Prostate gland (tissue), 2 donors: ENCODE measurements around the gene FXR2. TPM values are rescaled to one million over a fixed set of nuclear protein-coding genes. Genes with fewer than 3 reads are reported as not detected.
A peak's percentile ranks its signal among the peaks of the same experiment; 100 is the strongest.
"Not testable (repeated sequence)": the region's sequence is repeated elsewhere in the genome, so short reads cannot be mapped to it uniquely, and the experiment has no call there.

ENCODE experiments used
- DNase-seq: peaks from one replicate; pipeline ENCODE4 v3.0.0-alpha.2; 2019; ENCODE audit warnings: low spot score
- H3K27ac ChIP-seq, 2 donors: fragments of 200-600 bp; sonication (generic); 2 replicates each; pipeline ENCODE4 v1.5.1; 2017 to 2019
- H3K27me3 ChIP-seq: fragments of 200-600 bp; sonication (generic); replicated peaks from 2 replicates; pipeline ENCODE4 v1.5.1; 2019; ENCODE audit not compliant: insufficient read depth
- H3K36me3 ChIP-seq, 2 donors: fragments of 200-600 bp; sonication (generic); 1 replicate in 1 of 2; 2 replicates in 1 of 2; pipeline versions ENCODE4 v1.5.1 to v1.8.1; 2017 to 2019
- H3K4me1 ChIP-seq: fragments of 200-600 bp; sonication (generic); replicated peaks from 2 replicates; pipeline ENCODE4 v1.5.1; 2019
- H3K4me3 ChIP-seq, 2 donors: fragments of 200-600 bp; sonication (generic); 2 replicates each; pipeline ENCODE4 v1.5.1; 2017 to 2019
- H3K9me3 ChIP-seq: fragments of 200-600 bp; sonication (generic); 2 replicates; pipeline ENCODE4 v1.5.1; 2017
- CTCF ChIP-seq, 4 experiments: fragments of 200-600 bp in 2 of 4; fragments of 450-650 bp in 2 of 4; sonication (generic) in 2 of 4; IDR thresholded peaks; 1 replicate in 3 of 4; 2 replicates in 1 of 4; pipeline ENCODE4 v1.5.1; 2016 to 2019; ENCODE audit warnings: antibody characterized with exemption in 4 of 4, mild to moderate bottlenecking in 2 of 4, moderate library complexity in 2 of 4
- POLR2A ChIP-seq: fragments of 450-650 bp; IDR thresholded peaks from one replicate; pipeline ENCODE4 v1.6.1; 2016; ENCODE audit warnings: antibody characterized with exemption, mild to moderate bottlenecking
- POLR2AphosphoS5 ChIP-seq: sonication (generic); formaldehyde crosslinking; IDR thresholded peaks from one replicate; pipeline ENCODE4 v1.6.1; 2017; ENCODE audit warnings: antibody characterized with exemption
- WGBS: methylation state at CpG from one replicate; pipeline ENCODE4 v1.1.5; 2018; 5-methylcytosine and 5-hydroxymethylcytosine counted together
- intact Hi-C: fragments of 100-400 bp; cut with DNase I; formaldehyde crosslinking; loops from one replicate; pipeline ENCODE4 v1.14.2; 2022
- total RNA-seq, 2 donors: library from RNA; depleted of rRNA; stranded (reverse); fragments of >200 nt; gene quantifications; one replicate each; pipeline ENCODE4 v1.1.0, GENCODE V29; 2016

Gene FXR2
- total RNA-seq, 2 donors from 2014 or later = 27.1 to 51.4 TPM

DNA sequence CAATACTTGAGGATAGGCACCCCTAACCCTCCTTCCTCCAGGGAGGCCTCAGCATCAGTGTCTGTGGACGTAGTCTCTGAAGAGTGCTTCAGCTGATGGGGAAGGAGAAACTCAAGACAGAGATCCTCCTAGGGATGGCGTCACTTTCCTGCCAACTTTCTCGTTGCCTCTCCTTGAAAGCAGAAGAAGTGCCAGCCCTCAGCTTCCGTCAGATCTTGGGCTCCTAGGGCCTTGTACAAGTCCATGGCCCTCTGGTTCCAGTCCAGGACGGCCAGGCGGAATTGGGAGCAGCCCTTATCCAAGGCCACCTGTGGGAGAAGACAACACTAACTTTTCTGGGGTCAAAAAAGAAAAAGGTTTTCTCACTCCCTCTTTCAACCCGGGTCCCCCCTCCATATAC, 11.6 kb upstream of the FXR2 start:
- Histone ChIP-seq H3K36me3 (no peaks in the 10 kb centered on the region), H3K27ac (peak overlapping the region in 1 of 2 donors; percentile 97), H3K27me3 (no peaks in the 10 kb centered on the region), H3K4me1 (no peaks in the 10 kb centered on the region), H3K4me3 (peak overlapping the region in 1 of 2 donors; percentile 87), H3K9me3 (no peaks in the 10 kb centered on the region)
- TF ChIP-seq POLR2A = no peak
- no peak for TF ChIP-seq POLR2AphosphoS5
- TF ChIP-seq CTCF (IDR thresholded peaks at IDR 0.05) = no peak
- no peak for DNase-seq
- WGBS = 84% methylated on average over 7 of the region's 7 CpGs
- intact Hi-C loops = loop anchor here (5.0 kb wide), 1 partner anchor 61 kb away; the partner anchor contains the start of genes TP53 and WRAP53

DNA sequence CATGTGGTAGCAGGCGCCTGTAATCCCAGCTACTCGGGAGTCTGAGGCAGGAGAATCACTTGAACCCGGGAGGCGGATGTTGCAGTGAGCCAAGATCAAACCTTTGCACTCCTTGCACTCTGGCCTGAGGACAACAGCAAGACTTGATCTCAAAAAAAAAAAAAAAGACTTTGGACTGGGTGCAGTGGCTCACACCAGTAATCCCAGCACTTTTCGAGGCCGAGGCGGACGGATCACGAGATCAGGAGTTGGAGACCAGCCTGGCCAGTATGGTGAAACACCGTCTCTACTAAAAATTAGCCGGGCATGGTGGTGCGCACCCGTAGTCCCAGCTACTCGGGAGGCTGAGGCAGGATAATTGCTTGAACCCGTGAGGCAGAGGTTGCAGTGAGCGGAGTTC, 11.1 kb upstream of the FXR2 start:
- not testable (repeated sequence) for H3K27ac ChIP-seq, H3K4me3 ChIP-seq, H3K36me3 ChIP-seq, H3K9me3 ChIP-seq, DNase-seq, H3K4me1 ChIP-seq, H3K27me3 ChIP-seq
- intact Hi-C loops = loop anchor here (5.0 kb wide), 1 partner anchor 62 kb away; the partner anchor contains the start of genes TP53 and WRAP53
- whole genome bisulfite sequencing = 97% methylated on average over 16 of the region's 16 CpGs

DNA sequence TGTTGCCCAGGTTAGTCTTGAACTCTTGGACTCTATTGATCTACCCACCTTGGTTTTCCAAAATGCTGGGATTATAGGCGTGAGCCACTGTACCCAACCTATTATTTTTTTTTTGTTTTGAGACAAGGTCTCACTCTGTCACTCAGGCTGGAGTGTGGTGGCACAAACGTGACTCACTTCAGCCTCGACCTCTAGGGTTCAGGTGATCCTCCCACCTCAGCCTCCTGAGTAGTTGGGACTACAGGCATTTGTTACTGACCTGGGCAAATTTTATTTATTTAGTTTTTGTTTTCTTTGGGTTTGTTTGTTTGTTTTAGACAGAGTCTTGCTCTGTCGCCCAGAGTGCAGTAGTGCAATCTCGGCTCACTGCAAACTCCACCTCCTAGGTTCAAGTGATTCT, 9.0 kb upstream of the FXR2 start:
- intact Hi-C loops = no loop called here
- WGBS = 87% methylated on average over 5 of the region's 5 CpGs
- no peak for TF ChIP-seq POLR2A
- no peak for TF ChIP-seq CTCF (IDR thresholded peaks at IDR 0.05)
- TF ChIP-seq POLR2AphosphoS5 = no peak
- Histone ChIP-seq H3K27me3 (no peaks in the 10 kb centered on the region), H3K4me1 (no peaks in the 10 kb centered on the region), H3K4me3 (no peak overlapping the region), H3K9me3 (no peaks in the 10 kb centered on the region), H3K36me3 (no peaks in the 10 kb centered on the region), H3K27ac (no peak overlapping the region)
- DNase-seq = no peak

DNA sequence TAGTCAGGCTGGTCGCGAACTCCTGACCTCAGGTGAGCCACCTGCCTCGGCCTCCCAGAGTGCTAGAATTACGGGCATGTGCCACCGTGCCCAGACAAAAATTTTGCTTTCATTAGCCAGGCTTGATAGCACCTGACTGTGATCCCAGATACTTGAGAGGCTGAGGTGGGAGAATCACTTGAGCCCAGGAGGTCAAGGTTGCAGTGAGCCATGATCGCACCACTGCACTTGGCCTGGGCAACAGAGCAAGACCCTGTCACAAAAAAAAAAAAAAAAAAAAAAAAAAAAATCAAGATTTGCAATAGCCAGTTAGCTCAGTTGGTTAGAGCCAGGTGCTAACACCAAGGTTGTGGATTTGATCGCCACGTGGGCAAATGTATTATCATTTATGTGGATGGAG, 6.1 kb upstream of the FXR2 start:
- TF ChIP-seq POLR2A (no peak), POLR2AphosphoS5 (no peak), CTCF (IDR thresholded peaks at IDR 0.05) (no peak)
- no peaks in the 10 kb centered on the region for H3K9me3 ChIP-seq

DNA sequence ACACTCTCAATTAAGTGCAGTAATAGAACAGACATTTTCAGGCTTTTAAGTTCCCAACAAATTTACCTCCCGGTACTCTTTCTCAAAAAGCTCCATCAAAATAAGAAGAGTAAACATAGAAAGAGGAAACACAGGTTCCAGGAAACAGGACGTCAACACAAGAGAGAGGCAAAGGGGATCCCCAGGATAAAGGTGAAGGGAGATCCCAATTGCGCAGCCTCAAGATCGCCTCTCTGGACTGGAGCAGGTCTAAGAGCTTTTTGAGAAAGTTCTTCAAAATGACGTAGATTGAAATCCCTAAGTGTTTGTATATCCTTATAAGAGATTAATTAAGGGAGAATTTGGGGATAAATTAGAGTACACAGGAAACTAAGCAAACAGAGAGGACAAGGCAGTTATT, 3.9 kb upstream of the FXR2 start:
- intact Hi-C loops = no loop called here
- Histone ChIP-seq H3K4me1 (no peaks in the 10 kb centered on the region), H3K27ac (no peak overlapping the region), H3K4me3 (no peak overlapping the region), H3K36me3 (no peaks in the 10 kb centered on the region), H3K9me3 (no peaks in the 10 kb centered on the region), H3K27me3 (no peaks in the 10 kb centered on the region)
- 71% methylated on average over 5 of the region's 5 CpGs for WGBS
- no peak for DNase-seq
- TF ChIP-seq POLR2A (no peak), POLR2AphosphoS5 (no peak), CTCF (IDR thresholded peaks at IDR 0.05) (no peak)

More for the DNA sequence above, 6.1 kb upstream of the FXR2 start:
- H3K27me3 ChIP-seq = no peaks in the 10 kb centered on the region
- no peak for DNase-seq
- 83% methylated on average over 8 of the region's 8 CpGs for WGBS
- intact Hi-C loops = no loop called here
- no peaks in the 10 kb centered on the region for H3K4me1 ChIP-seq
- H3K4me3 ChIP-seq = no peak overlapping the region
- no peaks in the 10 kb centered on the region for H3K36me3 ChIP-seq
- H3K27ac ChIP-seq = no peak overlapping the region
